ENCODE results near the gene RBMS3. TPM values are rescaled to one million over a fixed set of nuclear protein-coding genes. Genes with fewer than 3 reads are reported as not detected.
"Not testable (repeated sequence)": the region's sequence is repeated elsewhere in the genome, so short reads cannot be mapped to it uniquely, and the experiment has no call there.

The RBMS3 gene
- total RNA-seq, 2 experiments from 2014 or later, result 1.0 TPM; not detected in 1

DNA sequence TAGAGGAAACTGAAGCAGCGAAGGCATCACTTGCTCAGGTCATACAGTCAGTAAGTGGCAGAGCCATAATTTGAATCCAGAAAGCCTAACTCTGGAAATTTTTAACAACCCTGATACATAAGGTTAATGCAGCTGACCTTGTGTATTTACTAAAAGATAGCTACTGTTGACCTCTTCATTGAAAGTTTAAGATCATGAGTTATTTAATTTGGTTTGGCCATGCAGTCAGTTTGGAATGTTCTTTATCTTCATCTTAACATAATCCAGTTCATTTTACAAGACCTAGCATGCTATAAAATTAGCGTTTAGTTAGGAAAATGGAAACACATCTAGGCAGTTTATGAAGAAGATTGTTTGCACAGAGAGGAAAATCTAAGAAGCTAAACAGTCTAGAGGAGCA is 240.9 kb downstream of the RBMS3 start:
- Histone ChIP-seq H3K9me2 (ENCODE audit: insufficient read depth, low read length) (no peaks in the 10 kb centered on the region), H3K27ac (ENCODE audit: low read depth, low read length, poor library complexity, severe bottlenecking) (no peak overlapping the region), H3K9me3 (ENCODE audit: low read length) (no peaks in the 10 kb centered on the region), H3K79me2 (ENCODE audit: insufficient read depth, low read depth, low read length) (no peaks in the 10 kb centered on the region), H3K4me3 (ENCODE audit: low read depth, low read length, poor library complexity, severe bottlenecking) (no peak overlapping the region), H3K4me1 (ENCODE audit: insufficient read depth, low read length, poor library complexity, severe bottlenecking) (no peaks in the 10 kb centered on the region), H4K20me1 (ENCODE audit: insufficient read depth, low read length) (no peaks in the 10 kb centered on the region), H2AFZ (ENCODE audit: low read length) (no peak overlapping the region), H3K36me3 (ENCODE audit: insufficient read depth, low read length) (no peaks in the 10 kb centered on the region), H3K4me2 (ENCODE audit: low read length) (no peak overlapping the region)
- intact Hi-C loops (cut with micrococcal nuclease; ENCODE audit: unreplicated experiment), result no loop called here
- BruUV-seq (replicated peaks), result no TSS peak
- DNase-seq (ENCODE audit: low spot score), result no peak
- POLR2A ChIA-PET, result interaction anchor here (0.5 kb wide), 1 partner anchor 280 kb away, joined by 3 read pairs; no protein-coding TSS in a partner anchor
- no peak for TF ChIP-seq EZH2phosphoT487 (IDR thresholded peaks at IDR 0.05; ENCODE audit: borderline replicate concordance, low read depth, low read length)
- TF ChIP-seq, protein P1, sequence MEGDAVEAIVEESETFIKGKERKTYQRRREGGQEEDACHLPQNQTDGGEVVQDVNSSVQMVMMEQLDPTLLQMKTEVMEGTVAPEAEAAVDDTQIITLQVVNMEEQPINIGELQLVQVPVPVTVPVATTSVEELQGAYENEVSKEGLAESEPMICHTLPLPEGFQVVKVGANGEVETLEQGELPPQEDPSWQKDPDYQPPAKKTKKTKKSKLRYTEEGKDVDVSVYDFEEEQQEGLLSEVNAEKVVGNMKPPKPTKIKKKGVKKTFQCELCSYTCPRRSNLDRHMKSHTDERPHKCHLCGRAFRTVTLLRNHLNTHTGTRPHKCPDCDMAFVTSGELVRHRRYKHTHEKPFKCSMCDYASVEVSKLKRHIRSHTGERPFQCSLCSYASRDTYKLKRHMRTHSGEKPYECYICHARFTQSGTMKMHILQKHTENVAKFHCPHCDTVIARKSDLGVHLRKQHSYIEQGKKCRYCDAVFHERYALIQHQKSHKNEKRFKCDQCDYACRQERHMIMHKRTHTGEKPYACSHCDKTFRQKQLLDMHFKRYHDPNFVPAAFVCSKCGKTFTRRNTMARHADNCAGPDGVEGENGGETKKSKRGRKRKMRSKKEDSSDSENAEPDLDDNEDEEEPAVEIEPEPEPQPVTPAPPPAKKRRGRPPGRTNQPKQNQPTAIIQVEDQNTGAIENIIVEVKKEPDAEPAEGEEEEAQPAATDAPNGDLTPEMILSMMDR (conservative IDR thresholded peaks at IDR 0.05; ENCODE audit: low read length), result no peak
- CTCF ChIA-PET (ENCODE audit: unreplicated experiment), result no interaction called here

DNA sequence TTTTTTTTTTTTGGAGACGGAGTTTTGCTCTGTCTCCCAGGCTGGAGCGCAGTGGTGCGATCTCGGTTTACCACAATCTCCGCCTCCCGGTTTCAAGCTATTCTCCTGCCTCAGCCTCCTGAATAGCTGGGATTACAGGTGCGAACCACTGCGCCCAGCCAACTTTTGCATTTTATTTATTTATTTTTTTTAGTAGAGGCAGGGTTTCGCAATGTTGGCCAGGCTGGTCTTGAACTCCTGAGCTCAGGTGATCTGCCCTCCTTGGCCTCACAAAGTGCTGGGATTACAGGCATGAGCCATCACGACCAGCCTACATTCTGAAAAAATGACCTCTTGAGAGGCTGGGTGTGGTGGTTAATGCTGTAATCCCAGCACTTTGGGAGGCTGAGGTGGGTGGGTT is 243.6 kb downstream of the RBMS3 start:
- H3K27ac ChIP-seq (ENCODE audit: low read depth, low read length, poor library complexity, severe bottlenecking); H2AFZ ChIP-seq (ENCODE audit: low read length); H3K9me2 ChIP-seq (ENCODE audit: insufficient read depth, low read length); POLR2A ChIA-PET; intact Hi-C loops (cut with micrococcal nuclease; ENCODE audit: unreplicated experiment); H3K9me3 ChIP-seq (ENCODE audit: low read length); DNase-seq (ENCODE audit: low spot score); H3K79me2 ChIP-seq (ENCODE audit: insufficient read depth, low read depth, low read length); H3K4me2 ChIP-seq (ENCODE audit: low read length); H4K20me1 ChIP-seq (ENCODE audit: insufficient read depth, low read length); BruUV-seq (replicated peaks); CTCF ChIA-PET (ENCODE audit: unreplicated experiment); H3K4me3 ChIP-seq (ENCODE audit: low read depth, low read length, poor library complexity, severe bottlenecking); H3K36me3 ChIP-seq (ENCODE audit: insufficient read depth, low read length); H3K4me1 ChIP-seq (ENCODE audit: insufficient read depth, low read length, poor library complexity, severe bottlenecking): not testable (repeated sequence)

DNA sequence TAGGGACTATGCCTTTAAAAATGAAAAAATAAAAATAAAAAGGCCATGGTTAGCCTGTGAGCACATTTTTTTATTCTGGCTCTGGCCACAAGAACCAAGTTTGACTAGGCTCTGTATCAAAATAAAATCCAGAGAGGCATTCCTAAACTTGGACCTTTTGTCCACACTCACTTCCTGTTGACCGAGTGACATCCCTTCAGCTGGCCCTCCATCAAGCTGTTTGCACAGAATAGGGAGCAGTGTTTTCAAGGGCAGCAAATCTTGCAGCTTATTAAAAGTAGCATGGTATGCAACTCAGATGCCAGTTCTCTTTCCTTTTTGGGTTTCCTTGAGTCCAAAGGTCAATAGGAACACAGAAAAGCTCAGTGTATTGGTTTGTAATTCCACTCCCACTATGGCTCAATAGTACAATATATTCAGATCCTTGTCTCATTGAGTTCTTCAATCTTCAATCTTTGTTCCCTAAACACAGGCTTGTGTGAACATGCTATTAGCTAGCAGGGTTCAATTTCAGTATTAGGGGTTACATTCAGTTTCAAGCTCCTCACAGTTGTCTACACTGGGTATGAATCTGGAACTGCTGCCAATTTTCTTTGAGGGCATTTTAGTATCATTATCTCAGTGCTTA is 244.5 kb downstream of the RBMS3 start:
- BruUV-seq (replicated peaks), result no TSS peak

More for the DNA sequence above, 244.5 kb downstream of the RBMS3 start:
- ChIA-PET POLR2A (interaction anchor here (0.7 kb wide), 2 partner anchors 27 to 272 kb away, joined by 3 read pairs; no protein-coding TSS in a partner anchor), CTCF (ENCODE audit: unreplicated experiment) (no interaction called here)
- H3K4me2 ChIP-seq (ENCODE audit: low read length), result no peak overlapping the region
- no peaks in the 10 kb centered on the region for H3K9me3 ChIP-seq (ENCODE audit: low read length)
- peak overlapping the region; percentile 30; the same call in 1 of the 2 replicates for H2AFZ ChIP-seq (ENCODE audit: low read length)
- H3K36me3 ChIP-seq (ENCODE audit: insufficient read depth, low read length), result no peaks in the 10 kb centered on the region
- no peak for DNase-seq (ENCODE audit: low spot score)
- peaks cover 5% of the 10 kb centered on the region for H3K4me1 ChIP-seq (ENCODE audit: insufficient read depth, low read length, poor library complexity, severe bottlenecking)
- H3K27ac ChIP-seq (ENCODE audit: low read depth, low read length, poor library complexity, severe bottlenecking), result no peak overlapping the region
- H4K20me1 ChIP-seq (ENCODE audit: insufficient read depth, low read length), result no peaks in the 10 kb centered on the region
- no peaks in the 10 kb centered on the region for H3K9me2 ChIP-seq (ENCODE audit: insufficient read depth, low read length)
- H3K79me2 ChIP-seq (ENCODE audit: insufficient read depth, low read depth, low read length), result no peaks in the 10 kb centered on the region
- intact Hi-C loops (cut with micrococcal nuclease; ENCODE audit: unreplicated experiment), result no loop called here
- TF ChIP-seq, protein P1 (conservative IDR thresholded peaks at IDR 0.05; ENCODE audit: low read length), result no peak
- TF ChIP-seq EZH2phosphoT487 (IDR thresholded peaks at IDR 0.05; ENCODE audit: borderline replicate concordance, low read depth, low read length), result no peak
- H3K4me3 ChIP-seq (ENCODE audit: low read depth, low read length, poor library complexity, severe bottlenecking), result no peak overlapping the region

Measured in OCI-LY7 (cell line).